PC-3 (cell line): ENCODE measurements around the gene ELF3.

ENCODE experiments used
- EZH2phosphoT487 ChIP-seq: fragments of 300-600 bp; sonication (generic); IDR thresholded peaks from 2 replicates; pipeline ENCODE4 v1.6.1; 2018; ENCODE audit warnings: mild to moderate bottlenecking, antibody characterized with exemption, low read length, borderline replicate concordance
- TF ChIP-seq, protein P1 (sequence below): fragments of 300-600 bp; sonication (generic); conservative IDR thresholded peaks from 2 replicates; pipeline ENCODE4 v1.5.1; 2017; ENCODE audit warnings: antibody characterized with exemption, low read depth, mild to moderate bottlenecking, low read length

DNA sequence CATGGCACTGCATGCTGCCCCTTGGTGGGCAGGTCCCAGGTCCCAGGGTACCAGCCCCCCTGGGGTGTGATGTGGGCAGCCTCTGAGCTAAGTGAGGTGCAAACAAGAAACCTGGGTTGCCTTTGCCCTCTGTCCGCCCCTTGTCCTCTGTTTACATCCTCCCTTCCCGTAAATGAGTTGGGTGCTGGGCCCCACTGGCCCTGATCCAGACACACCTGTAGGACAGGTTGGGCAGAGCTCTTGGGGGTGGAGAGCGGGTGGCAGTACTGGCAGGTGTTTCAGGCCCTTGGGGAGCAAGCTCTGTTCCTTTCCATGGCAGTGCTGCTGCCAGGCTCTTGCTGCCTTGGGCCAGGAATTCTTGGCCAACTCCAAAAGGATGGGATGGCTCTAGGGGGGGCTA, 35.8 kb downstream of the ELF3 start:
- TF ChIP-seq, protein P1, sequence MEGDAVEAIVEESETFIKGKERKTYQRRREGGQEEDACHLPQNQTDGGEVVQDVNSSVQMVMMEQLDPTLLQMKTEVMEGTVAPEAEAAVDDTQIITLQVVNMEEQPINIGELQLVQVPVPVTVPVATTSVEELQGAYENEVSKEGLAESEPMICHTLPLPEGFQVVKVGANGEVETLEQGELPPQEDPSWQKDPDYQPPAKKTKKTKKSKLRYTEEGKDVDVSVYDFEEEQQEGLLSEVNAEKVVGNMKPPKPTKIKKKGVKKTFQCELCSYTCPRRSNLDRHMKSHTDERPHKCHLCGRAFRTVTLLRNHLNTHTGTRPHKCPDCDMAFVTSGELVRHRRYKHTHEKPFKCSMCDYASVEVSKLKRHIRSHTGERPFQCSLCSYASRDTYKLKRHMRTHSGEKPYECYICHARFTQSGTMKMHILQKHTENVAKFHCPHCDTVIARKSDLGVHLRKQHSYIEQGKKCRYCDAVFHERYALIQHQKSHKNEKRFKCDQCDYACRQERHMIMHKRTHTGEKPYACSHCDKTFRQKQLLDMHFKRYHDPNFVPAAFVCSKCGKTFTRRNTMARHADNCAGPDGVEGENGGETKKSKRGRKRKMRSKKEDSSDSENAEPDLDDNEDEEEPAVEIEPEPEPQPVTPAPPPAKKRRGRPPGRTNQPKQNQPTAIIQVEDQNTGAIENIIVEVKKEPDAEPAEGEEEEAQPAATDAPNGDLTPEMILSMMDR, result no peak
- TF ChIP-seq EZH2phosphoT487, result no peak
